ENCODE measurements around the gene COL13A1. TPM values are rescaled to one million over a fixed set of nuclear protein-coding genes. Genes with fewer than 3 reads are reported as not detected.

Gene COL13A1
- total RNA-seq, 4 donors from 2014 or later, result 0.42 to 3.4 (median 1.5) TPM

- no peak overlapping the region for H3K4me3 ChIP-seq
- WGBS, result 91% methylated on average over 10 of the region's 10 CpGs
- peaks cover 20% of the 10 kb centered on the region for H3K27me3 ChIP-seq
- no peak for DNase-seq (ENCODE audit: low spot score in 2 of 2)
- peaks cover 13% of the 10 kb centered on the region for H3K4me1 ChIP-seq
- no peaks in the 10 kb centered on the region for H3K36me3 ChIP-seq
- no peaks in the 10 kb centered on the region for H3K9me3 ChIP-seq
- TF ChIP-seq POLR2AphosphoS5 (IDR thresholded peaks at IDR 0.05) (no peak), EP300 (IDR thresholded peaks at IDR 0.05) (no peak), POLR2A (IDR thresholded peaks at IDR 0.05) (no peak), CTCF (IDR thresholded peaks at IDR 0.05) (no peak)
- no peak overlapping the region for H3K27ac ChIP-seq
These were observed 41.2 kb downstream of the COL13A1 start for GRCh38 chr10:69842882-69843281.

- Histone ChIP-seq H3K27me3 (peaks cover 20% of the 10 kb centered on the region), H3K4me3 (no peak overlapping the region), H3K9me3 (no peaks in the 10 kb centered on the region), H3K27ac (no peak overlapping the region), H3K4me1 (peaks cover 13% of the 10 kb centered on the region), H3K36me3 (no peaks in the 10 kb centered on the region)
- DNase-seq (ENCODE audit: low spot score in 2 of 2), result no peak
- WGBS, result 96% methylated on average over 6 of the region's 6 CpGs
- TF ChIP-seq EP300 (IDR thresholded peaks at IDR 0.05) (no peak), POLR2AphosphoS5 (IDR thresholded peaks at IDR 0.05) (no peak), POLR2A (IDR thresholded peaks at IDR 0.05) (no peak), CTCF (IDR thresholded peaks at IDR 0.05) (no peak)
These were observed 42.2 kb downstream of the COL13A1 start for GRCh38 chr10:69843923-69844322.

- H3K36me3 ChIP-seq, result no peaks in the 10 kb centered on the region
- peaks cover 13% of the 10 kb centered on the region for H3K4me1 ChIP-seq
- H3K9me3 ChIP-seq, result no peaks in the 10 kb centered on the region
- no peak overlapping the region for H3K27ac ChIP-seq
- H3K4me3 ChIP-seq, result no peak overlapping the region
- no peak for TF ChIP-seq CTCF (IDR thresholded peaks at IDR 0.05)
- no peak for TF ChIP-seq EP300 (IDR thresholded peaks at IDR 0.05)
- TF ChIP-seq POLR2A (IDR thresholded peaks at IDR 0.05), result no peak
- no peak for TF ChIP-seq POLR2AphosphoS5 (IDR thresholded peaks at IDR 0.05)
- DNase-seq (ENCODE audit: low spot score in 2 of 2), result no peak
- H3K27me3 ChIP-seq, result peaks cover 20% of the 10 kb centered on the region
- 73% methylated on average over 2 of the region's 2 CpGs for whole genome bisulfite sequencing
These were observed 43.0 kb downstream of the COL13A1 start for GRCh38 chr10:69844698-69845097.

- no peak for DNase-seq (ENCODE audit: low spot score in 2 of 2)
- Histone ChIP-seq H3K36me3 (no peaks in the 10 kb centered on the region), H3K9me3 (no peaks in the 10 kb centered on the region), H3K27me3 (peaks cover 17% of the 10 kb centered on the region), H3K27ac (no peak overlapping the region), H3K4me1 (peaks cover 13% of the 10 kb centered on the region), H3K4me3 (no peak overlapping the region)
- WGBS, result 29% methylated on average over 6 of the region's 6 CpGs
- TF ChIP-seq CTCF (IDR thresholded peaks at IDR 0.05) (no peak), POLR2A (IDR thresholded peaks at IDR 0.05) (no peak), EP300 (IDR thresholded peaks at IDR 0.05) (no peak), POLR2AphosphoS5 (IDR thresholded peaks at IDR 0.05) (no peak)
These were observed 44.0 kb downstream of the COL13A1 start for GRCh38 chr10:69845574-69846292.

GRCh38 chr10:69846293-69846921, 44.7 kb downstream of the COL13A1 start:
- peaks cover 13% of the 10 kb centered on the region for H3K27me3 ChIP-seq
- H3K27ac ChIP-seq, result no peak overlapping the region
- no peaks in the 10 kb centered on the region for H3K36me3 ChIP-seq
- H3K9me3 ChIP-seq, result no peaks in the 10 kb centered on the region
- TF ChIP-seq EP300 (IDR thresholded peaks at IDR 0.05) (no peak), POLR2AphosphoS5 (IDR thresholded peaks at IDR 0.05) (no peak), CTCF (IDR thresholded peaks at IDR 0.05) (no peak), POLR2A (IDR thresholded peaks at IDR 0.05) (no peak)
- peaks cover 13% of the 10 kb centered on the region for H3K4me1 ChIP-seq
- DNase-seq (ENCODE audit: low spot score in 2 of 2), result no peak
- WGBS, result 22% methylated on average over 14 of the region's 14 CpGs
- no peak overlapping the region for H3K4me3 ChIP-seq

Data from suprapubic skin (tissue), 4 donors.